ENCODE measurements around the gene WDSUB1.

The WDSUB1 gene

GRCh38 chr2:159219394-159219998 is 67.0 kb downstream of the WDSUB1 start:
- no peak for DNase-seq

DNA sequence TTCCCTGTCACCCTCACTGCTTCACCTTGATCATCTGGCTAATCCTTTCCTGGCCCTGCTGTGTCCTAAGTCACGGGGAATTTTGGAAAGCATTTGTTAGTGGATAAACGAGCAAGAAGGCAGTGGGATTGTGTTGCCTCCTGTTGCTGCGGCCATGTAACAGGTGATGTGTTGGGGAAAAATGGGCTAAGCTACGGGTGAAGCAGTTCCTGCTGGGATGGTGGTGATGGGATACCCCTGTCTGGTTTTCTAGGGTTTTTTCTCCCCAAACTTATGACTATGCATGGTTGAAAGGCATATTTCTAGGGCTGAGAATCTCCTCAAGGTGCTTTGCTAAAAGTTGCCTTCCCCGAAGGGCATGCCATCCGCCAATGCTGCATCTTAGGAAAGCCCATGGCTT is 68.1 kb downstream of the WDSUB1 start:
- DNase-seq, result no peak

DNA sequence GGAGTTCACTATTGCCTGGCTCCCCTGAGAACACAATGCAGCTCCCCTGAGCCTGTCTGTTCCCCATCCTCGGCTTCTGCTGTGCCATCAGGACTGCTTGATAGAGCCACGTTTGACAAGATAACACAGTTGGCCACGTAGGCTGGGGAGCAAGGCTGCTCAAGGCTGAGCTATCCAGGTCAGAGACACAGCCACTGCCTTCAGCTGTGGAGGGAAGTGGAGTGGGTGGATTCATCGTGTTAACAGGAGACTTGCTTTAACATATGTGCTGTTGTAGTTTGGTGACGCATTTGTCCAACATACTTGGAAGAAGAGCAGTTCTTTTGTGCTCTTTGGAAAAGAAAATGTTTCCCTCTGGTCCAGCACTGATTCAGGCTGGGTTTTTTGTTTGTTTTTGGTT is 68.8 kb downstream of the WDSUB1 start:
- no peak for DNase-seq

- DNase-seq, result no peak
Measured at GRCh38 chr2:159215116-159215515, 71.4 kb downstream of the WDSUB1 start.

DNA sequence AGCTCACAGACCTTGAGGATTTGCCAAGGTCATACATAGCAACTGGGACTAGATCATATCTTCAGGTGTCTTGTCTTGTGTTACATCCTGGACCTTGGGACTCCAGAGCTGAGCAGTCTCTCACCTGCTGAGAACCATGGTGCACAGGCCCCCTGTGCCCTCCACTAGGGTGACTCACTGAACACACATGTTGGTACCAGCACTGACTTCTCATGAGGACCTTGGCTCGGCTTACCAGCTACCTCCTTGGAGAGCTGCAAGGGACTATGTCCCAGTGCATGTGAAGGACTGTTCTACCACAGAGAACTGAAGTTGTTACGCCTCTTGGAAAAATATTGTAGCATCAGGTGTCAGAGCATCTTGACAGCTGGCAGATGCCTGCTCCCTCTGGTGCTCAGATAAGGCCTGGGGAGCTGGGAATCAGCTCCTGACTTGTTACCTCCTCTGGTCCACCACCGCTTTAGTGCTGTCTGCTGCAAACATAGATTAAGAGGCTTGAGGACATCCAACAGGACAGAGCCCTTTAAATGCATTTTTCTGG is 72.1 kb downstream of the WDSUB1 start:
- DNase-seq, result no peak

GRCh38 chr2:159213296-159213695 is 73.2 kb downstream of the WDSUB1 start:
- no peak for DNase-seq

- DNase-seq, result no peak
Measured at GRCh38 chr2:159211447-159212396, 74.8 kb downstream of the WDSUB1 start.

DNA sequence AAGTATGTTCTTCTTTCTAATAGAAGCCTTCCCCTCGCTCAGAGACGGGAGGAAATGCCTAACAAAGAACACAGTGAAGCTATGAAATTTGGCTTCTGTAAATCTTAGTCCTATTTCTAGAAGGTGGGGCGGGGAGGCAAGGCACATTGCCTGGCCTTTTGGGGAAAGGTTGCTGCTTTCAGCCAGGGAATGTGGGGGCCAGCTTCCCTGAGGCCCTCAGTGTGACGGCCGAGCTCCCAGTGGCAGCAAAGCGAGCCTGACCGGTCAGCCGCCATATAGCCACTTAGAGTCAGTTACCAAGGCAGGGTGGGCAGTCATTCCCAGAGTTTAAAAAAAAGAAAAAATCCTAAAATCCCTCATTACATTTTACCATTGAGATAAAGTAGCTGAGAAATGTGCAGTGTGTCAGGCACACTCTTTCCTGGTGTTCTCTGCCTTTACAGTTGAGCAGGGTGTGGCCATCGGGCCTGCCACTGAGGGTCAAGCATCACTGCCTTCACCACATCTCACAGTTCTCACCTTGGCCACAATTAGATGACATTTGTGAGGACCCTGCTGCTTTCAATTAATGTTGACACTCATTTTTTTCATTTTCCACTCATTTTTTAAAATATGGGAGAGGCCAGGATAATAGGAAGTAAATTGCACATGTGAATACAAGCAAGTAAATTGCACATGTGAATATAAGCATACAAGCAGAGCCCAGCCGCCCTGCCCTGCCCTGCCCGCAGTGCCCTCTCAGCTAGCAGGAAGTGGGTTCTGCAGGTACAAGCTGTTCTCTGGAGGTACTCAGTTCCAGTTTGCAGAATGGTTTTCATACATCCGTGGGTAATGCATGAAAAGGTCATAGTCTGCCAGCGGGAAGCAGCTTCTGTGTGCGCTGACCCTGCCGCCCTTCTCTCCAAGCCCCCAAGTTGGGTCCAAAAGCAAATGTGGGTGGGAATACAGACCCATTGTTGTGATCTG is 76.9 kb downstream of the WDSUB1 start:
- DNase-seq, result peak; percentile 24

GRCh38 chr2:159208438-159208837 is 78.1 kb downstream of the WDSUB1 start:
- DNase-seq, result no peak

GRCh38 chr2:159206736-159207380 is 79.6 kb downstream of the WDSUB1 start:
- DNase-seq, result no peak

- DNase-seq, result no peak
Measured at GRCh38 chr2:159204381-159205144, 81.9 kb downstream of the WDSUB1 start.

- no peak for DNase-seq
Measured at GRCh38 chr2:159202568-159203071, 83.9 kb downstream of the WDSUB1 start.

- DNase-seq, result peak; percentile 15
Measured at GRCh38 chr2:159201360-159202063, 85.0 kb downstream of the WDSUB1 start.

DNA sequence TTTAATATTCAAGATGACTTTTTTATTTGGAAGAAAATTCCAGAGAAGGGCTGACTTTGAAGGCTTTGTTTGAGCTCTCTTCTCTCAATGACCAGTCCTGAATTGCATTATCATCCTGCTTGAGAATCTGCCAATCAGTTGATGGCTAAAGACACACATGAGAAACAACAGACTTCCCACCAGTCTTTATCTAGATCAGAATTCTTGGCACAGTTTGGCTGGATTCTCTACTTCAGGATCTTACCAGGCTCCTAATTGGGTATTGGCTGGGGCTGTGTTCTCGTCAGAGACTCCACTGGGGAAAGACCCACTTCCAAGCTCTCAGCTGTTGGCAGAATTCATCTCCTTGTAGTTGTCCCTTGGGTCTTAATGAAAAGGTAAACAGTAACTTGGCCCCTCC is 86.0 kb downstream of the WDSUB1 start:
- DNase-seq, result no peak

- no peak for DNase-seq
Measured at GRCh38 chr2:159199761-159200465, 86.6 kb downstream of the WDSUB1 start.

DNA sequence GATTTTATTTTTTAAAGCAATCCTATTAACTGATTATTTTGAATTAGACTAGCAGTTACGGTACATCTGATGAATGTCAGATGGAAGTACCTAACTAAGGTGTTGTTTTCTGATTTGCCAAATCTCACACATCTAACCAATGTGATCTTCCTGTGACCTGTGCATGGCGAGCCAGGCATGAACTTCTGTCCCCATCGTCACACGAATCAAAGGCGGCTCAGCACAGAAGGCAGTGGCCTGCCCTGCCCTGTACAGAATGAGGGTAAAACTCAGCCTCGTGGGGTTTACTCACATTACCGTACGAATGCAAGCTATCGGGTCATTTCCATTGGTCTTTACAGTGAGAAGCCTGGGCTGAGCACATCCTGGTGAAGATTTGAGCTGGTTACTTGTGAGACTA is 87.3 kb downstream of the WDSUB1 start:
- DNase-seq, result no peak

DNA sequence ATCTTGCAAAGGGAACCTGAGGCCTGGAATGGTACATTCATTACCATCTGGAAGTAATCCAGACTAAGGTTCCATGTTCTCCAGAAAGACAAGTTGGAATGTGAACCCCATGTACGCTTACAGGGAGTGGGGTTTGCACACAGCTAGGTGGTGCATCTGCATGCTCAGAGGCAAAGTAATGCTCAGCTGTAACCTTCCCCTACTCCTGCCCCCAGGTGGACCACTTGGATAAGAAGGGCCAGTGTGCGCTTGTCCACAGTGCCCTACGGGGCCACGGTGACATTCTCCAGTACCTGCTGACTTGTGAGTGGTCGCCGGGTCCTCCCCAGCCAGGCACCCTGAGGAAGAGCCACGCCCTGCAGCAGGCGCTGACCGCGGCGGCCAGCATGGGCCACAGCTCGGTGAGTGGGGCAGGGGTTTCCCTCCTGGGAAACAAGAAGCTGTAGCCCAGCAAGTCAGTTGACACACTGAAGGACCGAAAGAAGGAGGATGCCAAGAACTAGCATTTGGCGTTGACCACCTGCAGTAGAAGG is 90.0 kb downstream of the WDSUB1 start:
- DNase-seq, result no peak

DNA sequence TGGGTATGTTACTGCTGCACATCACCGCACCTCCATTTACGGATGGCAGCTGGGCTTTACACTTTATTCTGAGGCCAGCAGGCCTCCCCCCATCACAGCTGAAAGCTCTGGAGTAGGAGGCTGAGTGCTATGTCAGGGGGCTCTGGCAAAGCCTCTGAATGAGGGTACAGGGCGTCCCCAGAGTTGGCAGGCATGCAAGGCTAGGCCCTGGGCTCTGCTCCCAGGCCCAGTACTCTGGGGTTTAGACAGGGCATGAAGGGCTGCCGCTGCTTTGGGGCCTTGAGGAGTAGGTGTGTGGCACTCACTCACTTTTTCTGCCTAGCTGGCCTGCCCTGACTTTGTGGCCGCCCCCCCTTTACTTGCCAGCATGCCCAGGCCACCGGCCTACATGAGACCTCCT is 90.8 kb downstream of the WDSUB1 start:
- DNase-seq, result no peak

DNA sequence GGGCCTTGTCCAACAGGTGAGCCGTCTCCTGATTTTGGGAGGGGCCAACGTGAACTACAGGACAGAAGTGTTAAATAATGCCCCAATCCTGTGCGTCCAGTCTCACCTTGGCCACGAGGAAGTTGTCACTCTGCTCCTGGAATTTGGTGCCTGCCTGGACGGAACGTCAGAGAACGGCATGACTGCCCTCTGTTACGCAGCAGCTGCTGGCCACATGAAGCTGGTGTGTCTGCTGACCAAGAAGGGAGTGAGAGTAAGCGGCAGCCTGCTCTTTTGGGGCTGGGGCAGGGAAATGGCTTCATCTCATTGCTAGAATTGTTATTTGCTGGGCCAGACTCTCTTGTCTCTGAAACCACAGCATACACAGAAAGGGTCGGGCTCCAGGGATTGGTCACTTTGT is 92.3 kb downstream of the WDSUB1 start:
- DNase-seq, result no peak

DNA sequence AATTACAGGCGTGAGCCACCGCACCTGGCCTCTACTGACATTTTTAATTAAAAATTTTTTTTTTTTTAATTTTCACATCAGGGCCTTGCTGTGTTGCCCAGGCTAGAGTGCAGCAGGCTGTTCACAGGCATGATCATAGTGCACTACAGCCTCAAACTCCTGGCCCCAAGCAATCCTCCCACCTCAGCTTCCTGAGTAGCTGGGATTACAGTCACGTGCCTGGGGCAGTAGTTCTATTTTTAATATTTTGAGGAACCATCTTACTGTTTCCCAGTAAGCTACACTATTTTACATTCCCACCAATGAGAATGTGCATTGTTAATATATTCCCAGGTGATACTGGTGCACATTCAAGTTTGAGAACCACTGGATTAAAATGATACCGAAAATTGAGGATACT is 92.7 kb downstream of the WDSUB1 start:
- no peak for DNase-seq
